ENCODE data around the gene OR51B2.

The OR51B2 gene

DNA sequence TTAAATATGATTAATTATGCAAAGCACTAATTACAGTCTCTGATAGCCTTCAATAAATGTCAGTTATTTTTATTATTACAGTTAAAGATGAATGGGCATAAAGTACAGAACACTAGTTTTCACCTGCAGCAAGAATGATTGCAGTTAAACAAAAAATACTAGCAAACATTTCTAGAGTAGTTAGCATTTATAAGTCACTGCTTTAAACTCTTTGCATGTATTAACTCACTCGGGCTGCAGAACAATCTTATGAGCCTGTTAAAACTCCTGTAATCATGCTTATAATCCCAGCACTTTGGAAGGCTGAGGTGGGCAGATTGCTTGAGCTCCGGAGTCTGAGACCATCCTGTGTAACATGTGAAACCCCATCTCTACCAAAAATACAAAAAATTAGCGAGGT lies 37.2 kb downstream of the OR51B2 start:
- TF ChIP-seq, protein P1, sequence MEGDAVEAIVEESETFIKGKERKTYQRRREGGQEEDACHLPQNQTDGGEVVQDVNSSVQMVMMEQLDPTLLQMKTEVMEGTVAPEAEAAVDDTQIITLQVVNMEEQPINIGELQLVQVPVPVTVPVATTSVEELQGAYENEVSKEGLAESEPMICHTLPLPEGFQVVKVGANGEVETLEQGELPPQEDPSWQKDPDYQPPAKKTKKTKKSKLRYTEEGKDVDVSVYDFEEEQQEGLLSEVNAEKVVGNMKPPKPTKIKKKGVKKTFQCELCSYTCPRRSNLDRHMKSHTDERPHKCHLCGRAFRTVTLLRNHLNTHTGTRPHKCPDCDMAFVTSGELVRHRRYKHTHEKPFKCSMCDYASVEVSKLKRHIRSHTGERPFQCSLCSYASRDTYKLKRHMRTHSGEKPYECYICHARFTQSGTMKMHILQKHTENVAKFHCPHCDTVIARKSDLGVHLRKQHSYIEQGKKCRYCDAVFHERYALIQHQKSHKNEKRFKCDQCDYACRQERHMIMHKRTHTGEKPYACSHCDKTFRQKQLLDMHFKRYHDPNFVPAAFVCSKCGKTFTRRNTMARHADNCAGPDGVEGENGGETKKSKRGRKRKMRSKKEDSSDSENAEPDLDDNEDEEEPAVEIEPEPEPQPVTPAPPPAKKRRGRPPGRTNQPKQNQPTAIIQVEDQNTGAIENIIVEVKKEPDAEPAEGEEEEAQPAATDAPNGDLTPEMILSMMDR (IDR thresholded peaks at IDR 0.05; ENCODE audit: borderline replicate concordance, insufficient read depth, low read depth, low read length), result no peak
- no peak overlapping the region for H3K4me3 ChIP-seq (ENCODE audit: low read depth, low read length)

DNA sequence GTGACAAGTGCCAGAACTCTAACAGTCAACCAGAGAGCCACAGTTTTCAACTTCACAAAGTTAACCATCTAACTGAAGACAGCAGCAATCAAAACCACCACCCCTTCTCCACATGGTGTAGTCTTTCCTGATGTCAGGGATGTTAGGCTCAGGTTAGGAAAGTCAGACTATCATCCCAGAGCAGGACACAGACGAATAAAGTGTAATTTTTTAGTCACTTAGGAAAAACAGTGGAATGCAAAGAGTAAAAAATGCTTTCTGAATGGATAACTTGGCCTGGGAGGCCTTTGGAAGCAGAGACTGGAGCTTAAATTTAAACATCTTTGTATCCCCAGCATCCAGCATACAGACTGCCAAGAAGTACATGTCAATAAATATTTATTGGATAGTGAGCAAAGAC lies 37.7 kb downstream of the OR51B2 start:
- no peak overlapping the region for H3K4me3 ChIP-seq (ENCODE audit: low read depth, low read length)
- TF ChIP-seq, protein P1 (IDR thresholded peaks at IDR 0.05; ENCODE audit: borderline replicate concordance, insufficient read depth, low read depth, low read length), result no peak

DNA sequence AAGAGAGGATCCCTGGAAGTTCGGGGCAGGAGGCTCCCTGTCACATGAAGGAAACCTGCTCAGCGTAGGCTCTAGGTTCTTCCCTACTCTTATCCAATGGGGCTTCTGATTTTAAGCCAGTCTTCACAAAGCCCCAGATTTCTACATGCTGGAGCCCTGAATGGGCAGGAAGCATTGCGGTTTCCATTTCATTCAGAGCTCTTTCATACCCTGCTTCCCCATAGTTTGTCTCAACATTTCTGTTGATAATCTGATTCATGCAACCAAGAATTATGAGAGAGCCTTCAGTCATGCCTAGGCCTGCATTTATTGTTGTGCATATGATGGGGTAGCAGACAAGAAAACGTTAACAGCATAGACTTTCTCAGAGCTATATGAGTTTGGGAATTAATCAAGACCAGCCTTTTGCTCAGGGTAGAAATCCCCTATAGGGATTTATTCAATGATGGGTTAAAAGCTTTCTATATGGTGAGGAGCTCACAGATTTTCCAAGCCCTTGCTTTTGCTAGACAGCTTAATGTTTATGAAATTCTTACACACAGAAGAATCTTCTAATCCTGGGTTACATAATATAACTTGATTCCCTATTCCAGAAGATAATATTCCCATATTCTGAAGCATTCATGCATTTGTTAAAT lies 38.3 kb downstream of the OR51B2 start:
- TF ChIP-seq, protein P1 (IDR thresholded peaks at IDR 0.05; ENCODE audit: borderline replicate concordance, insufficient read depth, low read depth, low read length), result no peak
- no peak overlapping the region for H3K4me3 ChIP-seq (ENCODE audit: low read depth, low read length)

DNA sequence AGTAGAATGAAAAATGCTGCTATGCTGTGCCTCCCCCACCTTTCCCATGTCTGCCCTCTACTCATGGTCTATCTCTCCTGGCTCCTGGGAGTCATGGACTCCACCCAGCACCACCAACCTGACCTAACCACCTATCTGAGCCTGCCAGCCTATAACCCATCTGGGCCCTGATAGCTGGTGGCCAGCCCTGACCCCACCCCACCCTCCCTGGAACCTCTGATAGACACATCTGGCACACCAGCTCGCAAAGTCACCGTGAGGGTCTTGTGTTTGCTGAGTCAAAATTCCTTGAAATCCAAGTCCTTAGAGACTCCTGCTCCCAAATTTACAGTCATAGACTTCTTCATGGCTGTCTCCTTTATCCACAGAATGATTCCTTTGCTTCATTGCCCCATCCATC lies 39.5 kb downstream of the OR51B2 start:
- TF ChIP-seq, protein P1 (IDR thresholded peaks at IDR 0.05; ENCODE audit: borderline replicate concordance, insufficient read depth, low read depth, low read length), result no peak
- H3K4me3 ChIP-seq (ENCODE audit: low read depth, low read length), result no peak overlapping the region

DNA sequence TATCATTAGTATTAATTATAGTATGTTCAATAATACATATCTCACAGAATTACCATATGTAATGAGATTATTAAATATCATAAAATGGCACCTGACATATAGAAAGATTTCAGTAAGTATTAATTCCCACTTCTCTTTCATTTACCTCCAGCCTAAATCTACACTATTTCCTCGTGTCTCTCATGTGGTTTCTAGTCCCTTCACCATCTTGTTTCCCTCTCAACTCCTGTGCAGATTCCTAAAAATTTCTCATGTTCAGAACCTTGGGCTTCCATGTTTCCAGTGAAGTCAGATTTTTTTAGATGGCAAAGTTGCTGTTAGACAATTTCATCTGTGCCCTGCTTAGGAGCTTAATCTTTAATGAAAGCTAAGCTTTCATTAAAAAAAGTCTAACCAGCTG lies 40.2 kb downstream of the OR51B2 start:
- TF ChIP-seq, protein P1 (IDR thresholded peaks at IDR 0.05; ENCODE audit: borderline replicate concordance, insufficient read depth, low read depth, low read length), result no peak
- no peak overlapping the region for H3K4me3 ChIP-seq (ENCODE audit: low read depth, low read length)

DNA sequence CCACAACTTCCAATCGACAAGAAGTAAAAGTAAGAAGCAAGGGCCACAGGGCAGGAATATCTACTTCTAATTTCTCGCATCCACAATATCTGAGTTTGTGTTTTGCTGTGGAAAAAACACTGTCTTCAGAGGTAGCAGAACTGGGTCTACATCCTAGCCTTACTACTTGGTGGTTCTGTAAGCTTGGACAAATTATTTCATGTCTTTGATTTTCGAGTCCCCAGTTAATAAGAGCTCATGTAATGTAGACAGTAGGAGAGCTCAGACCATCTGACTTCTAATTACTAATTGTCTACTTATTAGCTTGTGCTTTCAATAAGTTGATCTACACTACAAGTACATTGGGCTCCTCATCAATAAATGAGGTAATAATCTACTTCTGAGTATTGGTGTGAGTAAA lies 41.0 kb downstream of the OR51B2 start:
- TF ChIP-seq, protein P1 (IDR thresholded peaks at IDR 0.05; ENCODE audit: borderline replicate concordance, insufficient read depth, low read depth, low read length), result no peak

DNA sequence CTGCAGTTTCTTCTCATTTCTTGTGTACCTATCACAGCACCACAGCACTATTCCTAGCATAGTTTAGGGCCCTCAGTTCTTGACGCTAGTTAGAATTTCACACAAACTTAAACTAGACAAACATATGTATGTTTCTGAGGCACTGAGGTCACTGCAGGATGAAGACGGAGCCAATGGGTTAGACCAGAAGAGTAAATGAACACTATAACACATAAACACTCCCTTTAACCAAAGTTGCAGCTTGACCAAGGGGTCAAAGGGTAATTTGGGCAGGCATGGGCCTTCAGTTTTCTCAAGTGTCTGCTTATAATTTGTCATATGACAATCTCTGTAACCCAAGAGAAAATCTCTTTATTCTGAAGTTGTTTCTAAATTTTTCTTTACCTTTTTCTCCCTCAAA lies 41.5 kb downstream of the OR51B2 start:
- H3K4me3 ChIP-seq (ENCODE audit: low read depth, low read length), result no peak overlapping the region
- TF ChIP-seq, protein P1 (IDR thresholded peaks at IDR 0.05; ENCODE audit: borderline replicate concordance, insufficient read depth, low read depth, low read length), result no peak

More for the DNA sequence above, 41.0 kb downstream of the OR51B2 start:
- H3K4me3 ChIP-seq (ENCODE audit: low read depth, low read length), result no peak overlapping the region
